22Rv1 (cell line): ENCODE data around the gene ZNF554.

Experiments used
- H3K27ac ChIP-seq: fragments of 450-650 bp; 2 replicates; pipeline ENCODE4 v1.5.1; 2017
- CTCF ChIP-seq: fragments of 450-650 bp; IDR thresholded peaks from 2 replicates; pipeline ENCODE4 v1.5.1; 2017; ENCODE audit warnings: mild to moderate bottlenecking
- ZFX ChIP-seq: fragments of 450-650 bp; IDR thresholded peaks from 2 replicates; pipeline ENCODE4 v1.6.1; 2017; ENCODE audit warnings: antibody characterized with exemption, borderline replicate concordance

The ZNF554 gene

GRCh38 chr19:2827840-2828489 lies 8.3 kb downstream of the ZNF554 start:
- no peak overlapping the region for H3K27ac ChIP-seq
- TF ChIP-seq ZFX, result no peak
- TF ChIP-seq CTCF, result no peak

GRCh38 chr19:2834294-2834871 lies 14.7 kb downstream of the ZNF554 start:
- TF ChIP-seq CTCF (no peak), ZFX (no peak)
- H3K27ac ChIP-seq, result no peak overlapping the region

- H3K27ac ChIP-seq, result no peak overlapping the region
- no peak for TF ChIP-seq ZFX
- TF ChIP-seq CTCF, result no peak
Observed at GRCh38 chr19:2837430-2837829, 17.8 kb downstream of the ZNF554 start.

- H3K27ac ChIP-seq, result peak within 1 kb of the TSS; percentile 65
- peak; percentile 72 for TF ChIP-seq CTCF
- no peak for TF ChIP-seq ZFX
Observed at GRCh38 chr19:2840794-2841791, 21.4 kb downstream of the ZNF554 start, which contains the start of gene ZNF555. Gene ZNF555 (plus strand): TSS chr19:2841475. CDS start chr19:2841573, 98 bp downstream.

- no peak for TF ChIP-seq ZFX
- TF ChIP-seq CTCF, result no peak
- H3K27ac ChIP-seq, result peak overlapping the region; percentile 65; the same call in 1 of the 2 replicates
Observed at GRCh38 chr19:2841855-2842574, 22.3 kb downstream of the ZNF554 start.

GRCh38 chr19:2845107-2845506 lies 25.4 kb downstream of the ZNF554 start:
- H3K27ac ChIP-seq, result no peak overlapping the region
- TF ChIP-seq CTCF (no peak), ZFX (no peak)
